C4-2B (cell line): ENCODE data around the gene AGBL4.

ENCODE experiments used
- ZFX ChIP-seq: fragments of 450-650 bp; IDR thresholded peaks from 2 replicates; pipeline ENCODE4 v1.6.1; 2017
- TF ChIP-seq, protein P1 (sequence below): fragments of 450-650 bp; conservative IDR thresholded peaks from 2 replicates; pipeline ENCODE4 v1.5.1; 2017; ENCODE audit warnings: mild to moderate bottlenecking

DNA sequence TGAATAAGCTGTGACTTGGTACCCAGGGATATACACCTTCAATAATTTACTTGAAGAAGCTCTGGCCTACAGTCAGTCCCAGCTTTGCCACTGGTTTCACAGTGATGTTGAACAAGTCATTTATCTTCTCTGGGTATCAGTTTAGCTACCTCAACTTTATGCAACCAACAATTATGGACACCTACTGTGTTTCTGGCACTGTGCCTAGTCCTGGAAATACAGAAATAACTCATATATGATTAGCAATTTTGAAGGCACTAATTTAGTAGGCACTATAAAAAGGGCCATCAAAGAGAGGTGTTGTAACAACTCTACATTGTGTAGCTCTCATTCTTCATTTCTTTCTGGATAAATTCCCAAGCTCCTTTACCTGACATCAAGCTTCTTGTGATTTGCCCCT is 1463.2 kb downstream of the AGBL4 start:
- TF ChIP-seq, protein P1, sequence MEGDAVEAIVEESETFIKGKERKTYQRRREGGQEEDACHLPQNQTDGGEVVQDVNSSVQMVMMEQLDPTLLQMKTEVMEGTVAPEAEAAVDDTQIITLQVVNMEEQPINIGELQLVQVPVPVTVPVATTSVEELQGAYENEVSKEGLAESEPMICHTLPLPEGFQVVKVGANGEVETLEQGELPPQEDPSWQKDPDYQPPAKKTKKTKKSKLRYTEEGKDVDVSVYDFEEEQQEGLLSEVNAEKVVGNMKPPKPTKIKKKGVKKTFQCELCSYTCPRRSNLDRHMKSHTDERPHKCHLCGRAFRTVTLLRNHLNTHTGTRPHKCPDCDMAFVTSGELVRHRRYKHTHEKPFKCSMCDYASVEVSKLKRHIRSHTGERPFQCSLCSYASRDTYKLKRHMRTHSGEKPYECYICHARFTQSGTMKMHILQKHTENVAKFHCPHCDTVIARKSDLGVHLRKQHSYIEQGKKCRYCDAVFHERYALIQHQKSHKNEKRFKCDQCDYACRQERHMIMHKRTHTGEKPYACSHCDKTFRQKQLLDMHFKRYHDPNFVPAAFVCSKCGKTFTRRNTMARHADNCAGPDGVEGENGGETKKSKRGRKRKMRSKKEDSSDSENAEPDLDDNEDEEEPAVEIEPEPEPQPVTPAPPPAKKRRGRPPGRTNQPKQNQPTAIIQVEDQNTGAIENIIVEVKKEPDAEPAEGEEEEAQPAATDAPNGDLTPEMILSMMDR, result no peak
- no peak for TF ChIP-seq ZFX
